ENCODE data around the gene SYNGAP1.
A peak's percentile ranks its signal among the peaks of the same experiment; 100 is the strongest.

SYNGAP1 gene

DNA sequence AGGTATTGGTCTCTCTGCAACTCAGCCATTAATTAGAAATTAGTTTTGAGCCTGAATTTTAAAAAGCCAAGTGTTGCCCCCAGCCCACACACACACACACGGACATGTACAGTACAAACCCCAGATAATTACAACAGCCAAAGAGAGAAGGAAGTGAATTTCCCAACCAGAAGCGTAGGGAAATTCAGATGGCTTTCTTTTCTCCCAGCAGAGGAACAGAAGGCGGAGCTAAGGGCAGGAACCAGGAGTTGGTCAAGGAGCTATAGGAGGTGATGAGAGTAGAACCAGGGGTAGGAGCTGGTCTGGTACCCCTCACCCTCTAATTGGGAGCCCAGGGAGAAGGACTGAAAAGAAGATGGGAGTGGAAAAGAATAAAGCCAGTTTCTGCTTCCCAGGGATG, 30.6 kb downstream of the SYNGAP1 start:
- TF ChIP-seq CTCF (IDR thresholded peaks at IDR 0.05; ENCODE audit: control insufficient read depth, extremely low read depth, insufficient read depth), result no peak
- DNase-seq (ENCODE audit: low read depth), result no peak
- H3K4me3 ChIP-seq (ENCODE audit: low read depth, low read length), result no peak overlapping the region

DNA sequence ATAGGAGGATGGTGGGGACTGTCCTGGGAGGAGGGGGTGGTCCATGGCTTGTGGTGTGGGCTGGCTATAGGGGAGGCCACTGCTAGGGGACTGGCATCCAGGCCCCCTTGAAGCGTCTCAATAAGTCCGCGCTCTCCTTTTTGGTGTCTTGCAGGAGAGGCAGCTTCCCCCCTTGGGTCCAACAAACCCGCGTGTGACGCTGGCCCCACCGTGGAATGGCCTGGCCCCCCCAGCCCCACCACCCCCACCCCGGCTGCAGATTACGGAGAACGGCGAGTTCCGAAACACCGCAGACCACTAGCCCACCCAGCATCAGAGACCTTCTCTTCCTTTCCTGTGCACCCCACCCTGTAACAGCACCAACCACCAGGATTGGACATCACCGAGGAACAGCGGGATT, 31.7 kb downstream of the SYNGAP1 start:
- DNase-seq (ENCODE audit: low read depth), result no peak
- no peak for TF ChIP-seq CTCF (IDR thresholded peaks at IDR 0.05; ENCODE audit: control insufficient read depth, extremely low read depth, insufficient read depth)
- H3K4me3 ChIP-seq (ENCODE audit: low read depth, low read length), result no peak overlapping the region

- no peak overlapping the region for H3K4me3 ChIP-seq (ENCODE audit: low read depth, low read length)
- no peak for DNase-seq (ENCODE audit: low read depth)
- TF ChIP-seq CTCF (IDR thresholded peaks at IDR 0.05; ENCODE audit: control insufficient read depth, extremely low read depth, insufficient read depth), result no peak
Observed at GRCh38 chr6:33452496-33452895, 32.6 kb downstream of the SYNGAP1 start.

DNA sequence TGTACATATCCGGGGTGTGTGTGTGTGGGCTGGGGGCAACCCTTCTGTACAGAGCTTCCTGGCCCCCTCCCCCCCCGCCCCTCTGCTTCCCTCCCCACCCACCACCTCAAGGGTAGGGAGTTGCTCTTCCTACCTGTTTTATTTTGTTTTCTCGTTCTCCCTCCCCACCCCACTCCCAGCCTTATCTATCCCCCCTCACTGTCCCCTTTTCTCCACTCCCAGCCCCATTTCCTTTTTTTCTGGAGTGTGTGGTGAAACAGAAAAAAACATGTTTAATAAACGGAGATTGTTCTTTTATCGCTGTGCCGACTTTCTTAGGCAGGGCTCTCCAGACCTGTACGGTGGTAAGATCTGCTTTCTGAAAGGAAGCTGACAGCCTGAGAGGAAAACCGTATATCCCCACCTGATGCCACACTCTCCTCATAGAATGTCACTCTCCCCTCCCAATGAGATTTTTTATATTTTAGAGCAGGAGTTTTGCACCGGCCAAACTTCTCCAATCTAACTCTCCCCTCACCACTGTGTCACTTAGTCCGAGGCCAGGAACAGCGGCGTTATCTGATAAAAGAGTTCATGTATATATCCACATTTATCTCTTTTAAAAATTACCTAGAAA, 33.6 kb downstream of the SYNGAP1 start:
- DNase-seq (ENCODE audit: low read depth), result no peak

DNA sequence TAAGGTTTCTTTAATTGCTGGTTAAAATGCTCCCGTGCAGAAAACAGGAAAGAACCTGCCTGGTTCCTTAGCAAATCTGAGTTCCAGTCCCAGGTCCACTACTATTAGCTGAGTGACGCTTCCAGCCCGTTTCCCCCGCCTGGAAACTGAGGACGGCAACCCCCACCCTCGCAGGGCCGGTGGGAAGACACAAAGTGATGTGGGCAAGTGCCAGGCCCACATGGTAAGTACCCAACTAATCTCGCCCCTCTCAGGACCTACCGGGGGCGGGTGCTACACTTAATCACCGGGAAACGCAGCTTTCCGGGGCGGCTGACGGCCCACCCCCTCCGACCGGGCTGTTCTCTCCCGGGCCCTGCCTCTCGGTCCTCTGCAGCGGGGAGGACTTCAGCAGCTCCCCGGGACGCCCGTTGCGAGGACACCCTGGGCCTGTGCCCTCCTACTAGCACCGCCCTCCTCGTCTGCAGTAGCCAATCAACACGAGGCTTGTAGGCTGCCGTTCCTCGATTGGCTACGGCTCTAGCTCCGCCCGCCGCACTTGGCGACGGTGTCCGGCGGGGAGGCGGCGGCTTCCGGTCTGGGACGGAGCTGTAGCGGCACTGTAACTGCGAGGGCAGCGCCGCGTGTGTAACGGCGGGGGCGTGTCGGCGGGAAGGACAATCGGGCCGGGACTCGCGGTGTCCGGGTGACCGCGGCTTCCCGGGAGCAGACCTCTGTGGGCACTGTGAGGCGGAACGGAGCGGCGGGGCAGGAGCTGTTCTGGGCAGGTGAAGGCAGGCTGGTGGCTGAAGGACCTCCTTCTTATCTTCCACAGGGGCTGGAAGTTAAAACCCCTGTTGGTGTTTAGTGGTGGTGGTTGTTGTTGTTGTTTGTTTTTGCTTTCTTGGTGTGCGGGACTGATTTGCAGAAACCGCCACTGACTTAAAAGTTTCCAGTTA, 34.4 kb downstream of the SYNGAP1 start, which contains the start of gene ZBTB9:
TSS of gene ZBTB9 (plus strand) at position 568 of the 938 bp plus-strand sequence. CDS start 525 bp downstream, outside the sequence.
- DNase-seq (ENCODE audit: low read depth), result peak; percentile 88
- no peak for TF ChIP-seq CTCF (IDR thresholded peaks at IDR 0.05; ENCODE audit: control insufficient read depth, extremely low read depth, insufficient read depth)
- peak within 1 kb of the TSS; percentile 99 for H3K4me3 ChIP-seq (ENCODE audit: low read depth, low read length)

More for the DNA sequence above, 33.6 kb downstream of the SYNGAP1 start:
- TF ChIP-seq CTCF (IDR thresholded peaks at IDR 0.05; ENCODE audit: control insufficient read depth, extremely low read depth, insufficient read depth), result no peak
- H3K4me3 ChIP-seq (ENCODE audit: low read depth, low read length), result peak overlapping the region; percentile 99

GRCh38 chr6:33455051-33455450, 35.2 kb downstream of the SYNGAP1 start:
- DNase-seq (ENCODE audit: low read depth), result no peak
- no peak for TF ChIP-seq CTCF (IDR thresholded peaks at IDR 0.05; ENCODE audit: control insufficient read depth, extremely low read depth, insufficient read depth)
- peak overlapping the region; percentile 99 for H3K4me3 ChIP-seq (ENCODE audit: low read depth, low read length)

Measured in LNCaP clone FGC (cell line).